NCI-H1436 (cell line): Measurements from ENCODE around the gene SUMO3.

Experiments used
- DNase-seq: peaks from one replicate; lab custom pipeline; 2025; lab: John Stamatoyannopoulos, UW

The SUMO3 gene

DNA sequence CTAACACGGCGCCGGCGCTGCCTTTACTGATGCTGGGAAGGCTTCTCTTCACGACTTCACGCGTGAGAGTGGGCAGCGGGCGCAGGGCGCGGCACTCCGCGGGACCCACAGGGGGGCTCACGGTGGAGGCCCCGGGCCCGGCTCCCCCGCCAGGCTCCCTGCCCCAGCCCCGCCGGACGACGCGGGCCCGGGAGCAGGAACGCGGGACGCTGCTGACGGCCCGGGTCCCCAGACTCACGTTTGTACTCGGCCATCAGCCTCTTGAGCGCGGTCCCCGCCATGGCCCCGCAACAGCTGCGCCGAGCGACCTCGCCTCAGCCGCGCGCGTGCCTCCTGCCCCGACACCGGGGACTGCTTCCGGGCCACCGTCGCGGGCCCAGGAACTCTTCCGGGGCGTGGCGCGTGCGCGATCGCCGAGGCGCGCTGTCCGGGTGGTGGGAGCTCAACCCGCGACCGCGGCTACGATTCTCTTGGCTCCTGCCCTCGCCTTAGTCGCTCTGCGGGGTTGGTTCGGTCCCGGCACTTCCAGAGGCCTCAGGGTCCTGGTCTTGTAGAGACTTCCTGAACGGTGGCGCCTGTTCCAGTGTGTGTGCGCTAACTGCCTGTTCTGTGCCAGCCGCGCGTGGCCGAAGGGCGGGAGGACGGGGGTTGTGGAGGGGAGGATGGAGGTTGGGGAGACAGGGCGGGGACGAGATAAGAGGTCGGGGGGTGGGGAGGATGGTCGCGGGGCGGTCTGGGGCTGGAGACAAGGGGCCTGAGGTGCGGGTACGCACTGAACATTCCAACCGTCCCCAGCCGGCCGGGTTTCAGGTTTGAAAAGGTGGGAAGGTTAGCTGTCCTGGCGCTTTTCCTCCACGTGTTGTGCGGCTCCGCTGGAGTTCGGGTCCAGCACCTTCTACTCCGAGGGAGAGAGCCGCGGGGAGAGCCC is 16.1 kb downstream of the SUMO3 start, which contains the start of gene UBE2G2:
UBE2G2 (minus strand) TSS at position 353 of the 928 bp plus-strand sequence; CDS start at position 281, 72 bp downstream.
- DNase-seq, result peak; percentile 66

DNA sequence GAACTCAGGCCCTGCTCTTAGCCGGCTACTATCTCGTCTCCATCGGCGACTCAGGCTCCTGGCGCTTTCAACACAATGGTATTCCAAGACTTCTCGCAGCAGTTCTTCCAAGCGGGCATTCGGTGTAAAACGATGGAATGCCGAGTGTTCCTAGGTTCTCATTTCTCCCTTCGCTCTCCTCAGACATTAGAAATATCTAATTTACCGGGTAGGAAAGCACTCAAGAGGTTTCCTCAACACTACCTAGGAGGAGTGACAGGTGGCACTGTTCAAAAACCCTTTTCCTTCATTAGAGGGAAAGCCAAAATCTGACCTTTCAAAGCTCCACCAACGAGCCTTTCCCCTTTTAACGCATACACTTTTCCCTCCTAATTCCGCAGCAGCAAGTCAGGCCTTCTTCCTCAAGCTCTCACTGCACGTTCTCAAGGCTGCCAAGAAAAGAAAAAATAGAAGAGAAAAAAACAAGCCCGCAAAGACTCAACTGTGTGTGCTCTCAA is 16.8 kb downstream of the SUMO3 start:
- peak; percentile 39 for DNase-seq

GRCh38 chr21:44800103-44800502 is 17.8 kb downstream of the SUMO3 start:
- no peak for DNase-seq

DNA sequence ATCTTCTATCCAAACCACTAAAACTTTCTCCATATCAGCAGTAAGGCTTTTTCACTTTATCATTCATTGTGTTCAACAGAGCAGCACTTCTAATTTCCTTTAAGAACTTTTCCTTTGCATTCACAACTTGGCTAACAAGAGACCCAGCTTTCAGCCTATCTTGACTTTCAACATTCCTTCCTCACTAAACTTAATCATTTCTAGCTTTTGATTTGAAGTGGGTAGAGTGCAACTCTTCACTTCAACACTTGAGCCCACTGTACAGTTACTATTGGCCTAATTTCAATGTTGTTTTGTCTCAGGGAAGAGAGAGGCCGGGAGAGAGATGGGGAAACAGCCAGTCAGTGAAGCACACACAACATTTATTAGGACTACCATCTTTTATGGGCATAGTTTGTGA is 18.2 kb downstream of the SUMO3 start:
- DNase-seq, result no peak

DNA sequence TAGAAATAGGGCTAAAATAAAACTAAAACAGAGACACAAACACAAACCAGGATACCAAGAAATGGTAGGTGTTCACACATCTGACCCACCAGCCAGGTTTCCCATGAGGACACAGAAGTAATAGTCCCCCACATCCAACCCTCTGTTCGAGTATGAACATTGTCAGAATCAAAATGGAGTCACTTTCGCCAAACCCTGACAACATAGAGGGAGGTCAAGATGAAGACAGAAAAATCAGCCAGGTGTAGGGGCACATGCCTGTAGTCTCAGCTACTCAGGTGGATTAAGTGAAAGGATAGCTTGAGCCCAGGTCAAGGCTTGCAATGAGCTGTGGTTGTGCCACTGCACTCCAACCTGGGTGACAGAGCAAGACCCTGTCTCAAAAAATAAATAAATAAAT is 20.1 kb downstream of the SUMO3 start:
- DNase-seq, result no peak

DNA sequence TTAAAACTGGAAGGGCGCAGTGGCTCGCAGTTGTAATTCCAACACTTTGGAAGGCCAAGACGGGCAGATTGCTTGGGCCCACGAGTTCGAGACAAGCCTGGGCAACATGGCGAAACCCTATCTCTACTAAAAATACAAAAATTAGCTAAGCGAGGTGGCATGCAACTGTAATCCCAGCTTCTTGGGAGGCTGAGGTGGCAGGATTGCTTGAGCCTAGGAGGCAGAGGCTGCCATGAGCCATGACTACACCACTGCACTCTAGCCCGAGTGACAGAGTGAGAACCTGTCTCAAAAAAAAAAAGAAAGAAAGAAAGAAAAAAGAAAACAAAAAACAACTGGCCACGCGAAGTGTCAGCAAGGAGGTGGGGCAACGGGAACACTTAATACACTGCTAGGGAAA is 22.5 kb downstream of the SUMO3 start:
- no peak for DNase-seq

DNA sequence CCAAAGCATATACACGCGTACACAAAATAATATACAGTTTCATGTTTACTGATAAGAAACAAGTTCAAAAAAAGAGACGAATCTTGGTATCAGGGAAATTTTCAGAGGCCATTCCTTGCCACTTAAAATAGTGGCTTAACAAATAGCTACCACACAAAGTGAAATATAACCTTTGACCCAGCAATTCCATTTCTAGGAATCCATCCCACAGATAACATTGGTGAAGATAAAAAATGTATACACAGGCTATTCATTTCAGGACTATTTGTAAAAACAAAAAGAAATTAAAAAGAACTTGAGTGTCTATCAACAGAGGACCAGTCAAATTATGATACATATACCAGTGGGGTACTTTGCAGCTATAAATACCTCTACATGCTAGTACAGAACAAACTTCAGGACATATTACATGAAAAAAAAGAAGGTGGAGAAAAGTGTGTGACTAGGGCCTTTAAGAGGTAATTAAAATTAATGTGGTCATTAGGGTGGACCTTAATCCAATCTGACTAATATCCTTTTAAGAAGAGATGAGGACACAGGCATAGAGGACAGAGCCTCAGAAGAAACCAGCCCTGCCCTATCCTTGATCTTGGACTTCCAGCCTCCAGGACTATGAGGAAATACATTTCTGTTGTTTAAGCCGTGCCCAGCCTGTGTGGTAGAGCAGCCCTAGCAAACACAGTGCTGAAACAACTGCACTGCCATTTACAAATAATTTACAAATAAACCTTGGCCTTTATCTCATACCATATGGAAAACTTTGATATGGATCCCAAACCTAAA is 24.1 kb downstream of the SUMO3 start:
- no peak for DNase-seq

GRCh38 chr21:44792702-44793591 is 24.9 kb downstream of the SUMO3 start:
- DNase-seq, result peak; percentile 60

DNA sequence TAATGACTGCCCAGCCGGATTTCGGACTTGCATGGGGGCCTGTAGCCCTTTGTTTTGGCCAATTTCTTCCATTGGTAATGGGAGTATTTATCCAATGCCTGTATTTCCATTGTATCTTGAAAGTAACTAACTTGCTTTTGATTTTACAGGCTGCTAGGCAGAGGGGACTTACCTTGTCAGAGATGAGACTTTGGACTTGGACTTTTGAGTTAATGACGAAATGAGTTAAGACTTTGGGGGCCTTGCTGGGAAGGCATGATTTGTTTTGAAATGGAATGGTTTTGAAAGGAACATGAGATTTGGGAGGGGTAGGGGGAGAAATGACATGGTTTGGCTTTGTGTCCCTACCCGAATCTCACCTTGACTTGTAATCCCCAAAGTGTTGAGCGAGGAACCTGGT is 25.9 kb downstream of the SUMO3 start:
- no peak for DNase-seq

DNA sequence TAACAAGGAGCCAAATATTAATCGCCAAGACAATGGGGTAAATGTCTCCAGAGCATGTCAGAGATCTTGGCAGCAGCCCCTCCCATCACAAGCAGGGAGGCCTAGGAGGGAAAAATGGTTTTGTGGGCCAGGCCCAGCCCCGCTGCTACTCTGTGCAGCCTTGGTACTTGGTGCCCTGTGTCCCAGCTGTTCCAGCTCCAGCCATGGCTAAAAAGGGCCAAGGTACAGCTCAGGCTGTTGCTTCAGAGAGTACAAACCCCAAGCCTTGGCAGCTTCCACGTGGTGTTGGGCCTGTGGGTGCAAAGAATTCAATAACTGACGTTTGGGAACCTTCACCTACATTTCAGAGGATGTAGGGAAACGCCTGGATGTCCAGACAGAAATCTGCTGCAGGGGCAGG is 26.6 kb downstream of the SUMO3 start:
- DNase-seq, result no peak

GRCh38 chr21:44790368-44790767 is 27.5 kb downstream of the SUMO3 start:
- DNase-seq, result no peak

GRCh38 chr21:44789880-44790279 is 28.0 kb downstream of the SUMO3 start:
- DNase-seq, result no peak

DNA sequence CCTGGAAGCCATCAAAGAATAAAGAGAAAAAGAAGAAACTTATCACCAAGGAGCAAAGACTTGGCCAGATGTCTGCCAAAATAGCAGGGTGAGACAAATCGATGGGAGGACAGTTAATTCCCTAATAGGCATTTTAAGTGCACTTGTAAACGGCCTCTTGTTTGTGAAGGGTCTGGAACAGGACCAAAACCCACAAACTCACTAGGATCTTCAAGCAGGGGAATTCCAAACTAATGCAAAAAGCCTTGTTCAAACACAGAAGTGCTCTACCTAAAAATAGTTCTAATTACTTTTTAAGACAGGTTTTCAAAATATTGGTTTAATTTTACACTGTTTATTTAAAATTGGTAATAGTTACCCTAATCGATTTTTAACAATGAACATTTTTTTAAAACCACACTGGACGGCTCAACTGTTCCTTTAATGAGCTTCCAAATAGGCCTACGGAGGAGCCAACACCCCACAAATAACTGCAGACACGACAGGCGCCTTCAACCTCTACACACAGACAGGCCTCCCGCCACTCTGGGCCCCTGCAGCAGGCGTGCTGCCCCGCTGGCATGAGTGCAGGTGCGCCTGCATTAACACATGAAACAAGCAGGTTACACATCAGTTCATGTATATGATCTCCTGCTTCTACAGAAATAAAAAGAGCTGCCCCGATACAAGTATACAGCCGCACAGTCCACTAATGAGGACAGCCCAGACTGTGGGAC is 32.1 kb downstream of the SUMO3 start:
- DNase-seq, result no peak

GRCh38 chr21:44784810-44785209 is 33.1 kb downstream of the SUMO3 start:
- DNase-seq, result no peak

- DNase-seq, result no peak
Measured at GRCh38 chr21:44783020-44783696, 34.7 kb downstream of the SUMO3 start.

GRCh38 chr21:44780767-44781459 is 36.9 kb downstream of the SUMO3 start:
- DNase-seq, result no peak

DNA sequence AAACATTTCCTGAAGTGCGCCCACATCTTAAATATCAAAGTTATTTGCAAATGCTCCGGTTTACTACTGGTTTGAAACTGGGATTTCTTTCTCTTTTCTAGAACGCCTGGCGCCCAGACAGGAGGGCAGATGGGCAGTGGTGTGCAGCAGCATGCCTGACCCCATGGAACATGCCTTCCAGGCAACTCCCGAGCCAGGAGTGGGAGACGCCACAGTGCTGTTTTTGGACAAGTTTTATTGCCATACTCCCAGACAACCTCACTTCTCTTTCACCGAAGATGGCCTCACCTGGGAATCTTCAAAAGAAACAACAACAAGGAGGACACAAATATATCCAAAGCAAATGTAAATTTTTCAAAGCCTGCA is 37.7 kb downstream of the SUMO3 start:
- DNase-seq, result no peak

DNA sequence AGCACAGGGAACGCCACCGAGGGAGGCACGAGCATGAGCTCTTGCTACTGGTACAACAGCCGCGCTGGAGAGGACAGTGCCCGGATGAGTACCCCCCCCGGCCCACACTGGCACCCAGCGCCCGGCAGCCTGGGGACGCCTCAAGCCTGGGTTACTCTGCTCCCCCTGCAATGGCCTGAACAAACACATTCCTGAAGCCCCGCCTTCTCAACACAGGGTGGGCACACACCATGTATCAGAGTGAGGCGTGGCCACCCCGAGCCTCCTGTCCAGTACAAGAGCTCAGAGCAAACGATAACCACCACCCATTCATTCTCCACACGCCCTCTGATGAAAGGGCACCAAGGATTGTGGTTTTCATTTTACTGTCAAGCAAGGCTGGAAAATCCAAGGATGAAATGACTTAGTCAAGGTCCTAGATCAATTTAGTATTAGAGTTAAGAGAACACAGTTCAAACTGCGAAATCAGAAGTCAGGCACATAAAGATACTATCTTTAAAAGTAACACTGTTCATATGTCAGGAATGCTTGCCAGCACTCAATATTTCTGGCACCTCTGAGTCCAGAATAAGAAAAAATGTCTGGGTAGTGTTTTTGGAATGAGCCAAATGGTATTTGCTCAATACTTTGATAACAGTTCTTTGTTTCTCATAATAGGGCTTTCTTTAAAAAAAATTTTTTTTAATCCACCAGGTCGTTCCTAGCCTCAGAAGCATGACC is 38.3 kb downstream of the SUMO3 start:
- DNase-seq, result no peak

DNA sequence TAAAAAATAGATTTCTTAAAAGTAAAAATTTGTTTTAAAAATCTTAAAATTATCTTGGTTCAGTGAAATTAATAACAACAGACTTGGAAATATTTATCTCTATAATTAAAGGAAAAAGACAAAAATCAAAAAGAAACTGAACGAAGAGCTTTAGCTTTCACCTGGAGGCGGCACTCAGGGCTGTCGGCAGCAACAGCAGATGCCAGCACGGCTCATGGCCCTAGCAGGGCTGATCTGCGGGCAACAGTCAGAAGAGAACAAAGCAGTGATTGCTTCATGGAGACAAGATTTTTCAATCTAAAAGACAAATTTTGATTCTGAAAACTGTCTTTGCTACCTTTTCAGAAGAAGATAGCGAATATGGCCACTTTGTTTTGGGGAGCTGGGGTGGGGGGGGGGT is 38.9 kb downstream of the SUMO3 start:
- DNase-seq, result no peak
